SIG-M5 (cell line): ENCODE results near the gene EPO.

Source experiments
- DNase-seq: peaks from one replicate; lab custom pipeline; 2025; lab: John Stamatoyannopoulos, UW

The EPO gene

DNA sequence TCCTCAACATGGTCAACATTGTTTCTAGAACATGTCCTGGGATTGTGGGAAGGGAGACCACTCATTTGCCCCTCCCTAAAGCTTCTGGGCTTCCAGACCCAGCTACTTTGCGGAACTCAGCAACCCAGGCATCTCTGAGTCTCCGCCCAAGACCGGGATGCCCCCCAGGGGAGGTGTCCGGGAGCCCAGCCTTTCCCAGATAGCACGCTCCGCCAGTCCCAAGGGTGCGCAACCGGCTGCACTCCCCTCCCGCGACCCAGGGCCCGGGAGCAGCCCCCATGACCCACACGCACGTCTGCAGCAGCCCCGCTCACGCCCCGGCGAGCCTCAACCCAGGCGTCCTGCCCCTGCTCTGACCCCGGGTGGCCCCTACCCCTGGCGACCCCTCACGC lies at the start of gene EPO:
Gene EPO (plus strand): TSS at position 190 of the 392 bp plus-strand sequence. CDS start 513 bp downstream, outside the sequence.
- no peak for DNase-seq

DNA sequence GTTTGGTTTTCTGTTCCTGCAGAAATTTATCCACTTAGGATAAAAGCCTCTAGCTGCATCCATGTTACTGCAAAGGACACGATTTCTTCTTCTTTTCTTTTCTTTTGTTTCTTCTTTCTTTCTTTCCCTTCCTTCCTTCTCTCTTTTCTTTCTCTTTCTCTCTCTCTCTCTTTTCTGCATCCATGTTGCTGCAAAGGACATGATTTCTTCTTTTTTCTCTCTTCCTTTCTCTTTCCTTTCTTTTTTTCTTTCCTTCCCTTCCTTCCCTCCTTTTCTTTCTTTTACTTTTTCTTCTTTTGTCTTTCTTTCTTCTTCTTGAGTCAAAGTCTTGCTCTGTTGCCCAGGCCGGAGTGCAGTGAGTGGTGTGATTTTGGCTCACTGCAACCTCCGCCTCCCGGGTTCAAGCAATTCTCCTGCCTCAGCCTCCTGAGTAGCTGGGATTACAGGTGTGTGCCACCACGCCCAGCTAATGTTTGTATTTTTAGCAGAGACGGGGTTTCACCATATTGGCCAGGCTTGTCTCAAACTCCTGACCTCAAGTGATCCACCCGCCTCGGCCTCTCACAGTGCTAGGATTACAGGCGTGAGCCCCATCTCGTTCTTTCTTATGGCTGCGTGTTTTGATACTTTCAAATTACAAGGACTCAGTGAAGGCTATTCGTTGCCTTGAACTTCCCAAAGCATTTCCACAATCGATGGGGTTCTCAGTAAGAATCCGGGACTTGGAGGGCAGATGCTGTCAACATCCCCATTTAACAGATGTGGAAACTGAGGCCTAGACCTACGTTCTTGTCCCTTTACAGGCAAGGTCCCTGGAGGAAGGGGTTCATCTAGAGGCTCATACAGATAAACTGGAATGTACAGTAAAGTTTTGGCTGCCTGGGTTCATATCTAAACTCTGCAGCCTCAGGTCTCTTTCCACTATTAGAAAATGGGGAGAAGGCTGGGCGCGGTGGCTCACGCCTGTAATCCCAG lies 48.6 kb upstream of the EPO start:
- no peak for DNase-seq

DNA sequence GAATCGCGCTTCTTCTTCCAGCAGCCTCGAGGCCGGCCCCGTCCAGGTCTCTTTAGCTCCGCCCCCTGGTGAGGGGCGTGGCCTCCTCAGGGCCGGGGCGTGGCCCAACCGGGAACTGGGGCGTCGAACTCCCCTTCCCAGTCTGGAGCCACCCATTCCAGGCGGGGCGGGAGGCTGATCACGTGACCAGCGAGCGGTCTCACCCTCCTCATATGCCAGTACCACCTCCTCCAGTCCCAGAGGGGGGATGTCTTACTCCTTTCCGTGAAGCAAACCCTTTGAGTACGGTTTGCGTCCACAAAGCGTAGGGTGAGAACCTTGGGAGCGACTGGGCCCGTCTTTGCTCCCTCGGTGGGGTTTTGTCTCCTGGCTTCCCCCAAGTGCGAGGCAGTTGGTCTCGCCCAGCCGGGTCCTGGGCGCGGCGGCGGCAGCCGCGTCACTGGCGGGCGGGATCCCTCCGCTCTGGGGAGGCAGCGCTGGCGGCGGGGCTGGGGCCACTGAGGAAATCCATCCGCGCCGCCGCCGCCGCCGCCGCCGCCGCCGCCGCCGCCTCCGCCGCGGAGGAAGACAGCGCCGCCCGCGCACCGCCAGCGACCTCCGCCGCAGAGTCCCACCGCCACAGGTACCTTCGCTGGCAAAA lies 46.8 kb upstream of the EPO start, which contains the start of gene GNB2:
Gene GNB2 (plus strand): TSS at position 439 of the 640 bp plus-strand sequence. CDS start 2,526 bp downstream, outside the sequence.
- DNase-seq = peak; percentile 79

DNA sequence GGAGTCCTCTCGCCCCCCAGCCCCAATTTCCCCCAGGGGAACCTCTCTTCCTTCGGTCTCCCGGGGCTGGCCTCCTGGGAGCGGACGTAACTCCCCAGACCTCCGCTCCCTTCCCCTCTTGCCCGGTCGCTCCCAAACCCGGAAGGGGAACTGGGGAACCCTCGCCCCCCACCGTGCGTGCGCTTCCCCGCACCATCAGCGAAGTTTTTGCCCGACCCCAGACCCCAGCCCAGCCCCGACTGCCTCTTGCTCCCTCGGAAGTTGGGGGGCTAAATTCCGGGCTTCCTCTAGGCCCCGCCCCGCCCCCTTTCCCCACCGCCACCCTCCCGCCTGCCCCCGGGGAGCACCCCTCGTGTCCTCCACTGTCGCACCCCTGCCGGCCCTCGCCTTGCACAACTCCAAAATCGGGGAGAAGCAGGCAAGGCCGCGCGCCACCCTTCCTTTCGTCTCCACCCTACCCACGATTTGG lies 46.3 kb upstream of the EPO start:
- no peak for DNase-seq

DNA sequence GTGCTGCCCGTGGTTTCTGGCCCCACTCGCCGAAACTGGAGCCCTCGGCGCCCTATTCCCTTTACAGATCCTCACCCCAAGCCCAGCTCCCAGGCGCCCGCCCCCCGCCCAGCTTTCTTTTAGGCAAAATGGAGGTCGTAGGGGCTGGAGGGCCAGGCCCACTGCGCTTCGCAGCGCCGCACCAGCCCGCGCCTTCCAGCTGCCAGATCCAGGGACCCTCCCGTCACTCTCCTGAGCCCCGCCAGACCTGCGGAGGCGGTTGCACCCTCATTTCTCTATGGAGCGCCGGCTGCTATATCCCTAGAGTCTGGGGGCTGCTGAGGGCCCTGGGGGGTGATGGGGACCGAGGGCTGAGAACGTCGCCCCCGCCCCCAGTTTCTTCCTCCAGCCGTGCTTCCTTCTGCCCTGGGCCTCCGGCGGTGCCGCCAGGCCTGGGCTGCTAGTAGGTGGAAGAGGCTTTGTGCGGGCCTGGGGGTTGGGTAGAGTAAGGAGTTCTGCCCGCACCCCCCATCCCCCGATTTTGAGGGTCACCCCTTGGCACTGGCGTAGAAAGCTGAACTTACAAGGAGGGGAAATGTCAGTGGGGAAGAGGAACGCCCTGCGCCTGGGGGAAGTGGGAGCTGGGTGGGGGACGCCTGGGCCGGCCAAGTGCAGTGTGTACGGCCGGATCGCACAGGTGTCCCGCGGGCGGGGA lies 45.7 kb upstream of the EPO start:
- no peak for DNase-seq

DNA sequence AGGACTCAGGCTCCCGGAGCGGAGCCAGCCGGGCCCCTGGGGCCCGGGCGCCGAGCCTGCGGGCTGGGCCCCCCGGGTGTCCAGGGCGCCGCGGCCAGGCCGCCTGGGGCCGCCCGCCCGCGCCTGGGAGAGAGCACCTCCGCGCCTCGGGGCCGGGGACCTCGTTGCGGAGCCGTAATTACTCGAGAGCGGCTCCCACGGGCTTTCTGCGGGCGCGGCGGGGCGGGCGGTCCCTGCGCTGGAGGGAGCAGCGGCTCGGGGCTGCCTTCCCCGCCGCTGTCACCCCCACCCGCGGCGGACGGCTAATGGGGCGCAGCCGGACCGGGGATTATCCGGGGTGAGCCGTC lies 45.2 kb upstream of the EPO start:
- no peak for DNase-seq

DNA sequence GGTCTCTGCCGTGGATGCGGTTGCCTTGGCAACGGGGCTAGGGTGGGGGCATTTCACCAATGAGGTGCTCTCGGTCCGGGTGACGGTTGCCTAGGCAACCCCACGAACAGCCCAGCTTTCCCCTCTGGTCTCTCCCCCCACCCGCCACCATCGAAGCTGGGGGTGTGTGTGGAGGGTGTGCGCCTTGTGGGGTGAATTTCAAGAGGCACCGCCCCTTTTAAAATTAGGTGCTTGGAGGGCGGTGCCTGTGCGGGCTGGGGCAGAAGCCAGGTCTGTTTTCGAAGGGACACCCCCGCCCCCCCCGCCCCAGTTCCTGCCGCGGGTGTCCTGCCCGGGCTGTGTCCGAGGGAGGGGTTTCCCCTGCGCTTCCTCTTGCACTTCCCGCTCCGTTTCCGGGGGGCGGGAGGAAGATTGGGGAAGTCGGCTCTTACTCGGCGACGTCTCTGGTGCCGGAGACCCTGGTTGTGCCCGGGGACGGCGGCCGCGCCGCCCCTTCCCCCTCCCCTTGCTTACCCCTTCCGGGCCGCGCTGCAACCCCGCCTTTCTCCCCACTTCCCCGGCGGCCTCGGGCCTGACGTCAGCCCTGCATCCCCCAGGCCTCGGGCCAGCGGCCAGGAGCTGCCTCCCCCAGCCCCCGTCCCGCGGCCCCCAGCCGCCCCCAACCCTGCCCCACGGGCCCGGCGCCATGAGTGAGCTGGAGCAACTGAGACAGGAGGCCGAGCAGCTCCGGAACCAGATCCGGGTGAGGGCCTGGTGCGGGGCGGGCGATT lies 44.5 kb upstream of the EPO start:
- peak; percentile 39 for DNase-seq

DNA sequence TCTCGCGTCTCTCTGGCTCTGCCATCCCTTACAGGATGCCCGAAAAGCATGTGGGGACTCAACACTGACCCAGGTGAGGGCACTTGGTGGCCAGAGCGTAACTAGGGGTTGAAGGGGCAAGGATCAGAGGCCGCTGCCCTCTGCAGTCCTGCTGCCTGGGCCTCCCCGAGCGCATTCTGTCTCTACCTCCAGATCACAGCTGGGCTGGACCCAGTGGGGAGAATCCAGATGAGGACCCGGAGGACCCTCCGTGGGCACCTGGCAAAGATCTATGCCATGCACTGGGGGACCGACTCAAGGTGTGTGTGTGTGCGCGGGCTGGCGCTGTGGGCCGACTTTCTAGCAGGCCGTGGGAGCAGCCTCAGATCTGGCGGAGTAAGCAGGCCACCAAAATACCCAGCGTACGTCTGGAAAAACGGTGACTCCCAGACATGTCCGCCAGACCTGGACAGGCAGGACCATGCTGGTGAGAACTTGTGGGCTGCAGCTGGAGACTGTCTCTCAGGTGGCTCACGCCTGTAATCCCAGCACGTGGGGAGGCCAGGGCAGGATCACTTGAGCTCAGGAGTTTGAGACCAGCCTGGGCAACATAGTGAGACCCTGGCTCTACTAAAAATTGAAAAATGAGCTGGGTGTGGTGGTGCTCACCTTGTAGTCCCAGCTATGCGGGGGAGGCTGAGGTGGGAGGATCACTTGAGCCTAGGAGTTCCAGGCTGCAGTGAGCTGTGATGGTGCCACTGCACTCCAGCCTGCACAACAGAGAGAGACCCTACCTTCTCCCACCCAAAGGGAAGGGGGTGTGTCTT lies 43.6 kb upstream of the EPO start:
- DNase-seq = no peak

DNA sequence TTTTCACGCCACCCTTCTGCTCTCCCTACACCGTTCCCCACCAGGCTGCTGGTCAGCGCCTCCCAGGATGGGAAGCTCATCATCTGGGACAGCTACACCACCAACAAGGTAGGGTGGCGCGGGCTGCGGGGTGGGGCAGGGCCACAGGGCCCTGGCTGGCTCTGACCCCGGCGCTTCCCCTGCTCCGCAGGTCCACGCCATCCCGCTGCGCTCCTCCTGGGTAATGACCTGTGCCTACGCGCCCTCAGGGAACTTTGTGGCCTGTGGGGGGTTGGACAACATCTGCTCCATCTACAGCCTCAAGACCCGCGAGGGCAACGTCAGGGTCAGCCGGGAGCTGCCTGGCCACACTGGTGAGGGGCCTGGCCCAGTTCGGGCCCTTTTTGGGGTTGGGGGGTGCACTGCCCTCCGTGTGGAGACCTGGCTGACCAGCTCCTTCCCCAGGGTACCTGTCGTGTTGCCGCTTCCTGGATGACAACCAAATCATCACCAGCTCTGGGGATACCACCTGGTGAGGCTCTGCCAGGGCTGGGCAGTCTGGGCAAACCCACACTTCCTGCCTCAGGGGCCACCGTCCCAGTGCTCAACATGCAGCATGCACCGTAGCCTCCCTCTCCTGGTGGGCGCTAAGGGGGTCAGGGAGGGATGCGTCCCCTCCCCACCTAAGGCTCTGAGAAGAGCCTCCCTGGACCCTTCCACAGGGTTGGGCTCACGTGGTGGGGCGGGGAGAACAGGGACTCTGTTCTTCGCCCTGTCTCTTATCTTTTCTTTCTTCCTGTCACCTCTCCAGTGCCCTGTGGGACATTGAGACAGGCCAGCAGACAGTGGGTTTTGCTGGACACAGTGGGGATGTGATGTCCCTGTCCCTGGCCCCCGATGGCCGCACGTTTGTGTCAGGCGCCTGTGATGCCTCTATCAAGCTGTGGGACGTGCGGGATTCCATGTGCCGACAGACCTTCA lies 42.7 kb upstream of the EPO start:
- no peak for DNase-seq

DNA sequence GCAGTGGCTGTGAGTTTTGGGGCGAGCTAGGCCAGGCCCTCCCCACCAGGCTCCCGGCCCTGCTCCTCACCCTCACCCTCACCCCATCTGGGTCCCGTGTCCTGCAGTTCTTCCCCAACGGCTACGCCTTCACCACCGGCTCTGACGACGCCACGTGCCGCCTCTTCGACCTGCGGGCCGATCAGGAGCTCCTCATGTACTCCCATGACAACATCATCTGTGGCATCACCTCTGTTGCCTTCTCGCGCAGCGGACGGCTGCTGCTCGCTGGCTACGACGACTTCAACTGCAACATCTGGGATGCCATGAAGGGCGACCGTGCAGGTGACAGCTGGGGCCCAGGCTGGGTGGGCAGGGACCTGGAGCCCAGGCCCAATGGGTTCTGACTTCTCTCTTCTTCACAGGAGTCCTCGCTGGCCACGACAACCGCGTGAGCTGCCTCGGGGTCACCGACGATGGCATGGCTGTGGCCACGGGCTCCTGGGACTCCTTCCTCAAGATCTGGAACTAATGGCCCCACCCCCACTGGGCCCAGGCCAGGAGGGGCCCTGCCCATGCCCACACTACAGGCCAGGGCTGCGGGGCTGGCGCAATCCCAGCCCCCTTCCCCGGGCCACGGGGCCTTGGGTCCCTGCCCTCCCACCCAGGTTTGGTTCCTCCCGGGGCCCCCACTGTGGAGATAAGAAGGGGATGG lies 41.8 kb upstream of the EPO start:
- no peak for DNase-seq

DNA sequence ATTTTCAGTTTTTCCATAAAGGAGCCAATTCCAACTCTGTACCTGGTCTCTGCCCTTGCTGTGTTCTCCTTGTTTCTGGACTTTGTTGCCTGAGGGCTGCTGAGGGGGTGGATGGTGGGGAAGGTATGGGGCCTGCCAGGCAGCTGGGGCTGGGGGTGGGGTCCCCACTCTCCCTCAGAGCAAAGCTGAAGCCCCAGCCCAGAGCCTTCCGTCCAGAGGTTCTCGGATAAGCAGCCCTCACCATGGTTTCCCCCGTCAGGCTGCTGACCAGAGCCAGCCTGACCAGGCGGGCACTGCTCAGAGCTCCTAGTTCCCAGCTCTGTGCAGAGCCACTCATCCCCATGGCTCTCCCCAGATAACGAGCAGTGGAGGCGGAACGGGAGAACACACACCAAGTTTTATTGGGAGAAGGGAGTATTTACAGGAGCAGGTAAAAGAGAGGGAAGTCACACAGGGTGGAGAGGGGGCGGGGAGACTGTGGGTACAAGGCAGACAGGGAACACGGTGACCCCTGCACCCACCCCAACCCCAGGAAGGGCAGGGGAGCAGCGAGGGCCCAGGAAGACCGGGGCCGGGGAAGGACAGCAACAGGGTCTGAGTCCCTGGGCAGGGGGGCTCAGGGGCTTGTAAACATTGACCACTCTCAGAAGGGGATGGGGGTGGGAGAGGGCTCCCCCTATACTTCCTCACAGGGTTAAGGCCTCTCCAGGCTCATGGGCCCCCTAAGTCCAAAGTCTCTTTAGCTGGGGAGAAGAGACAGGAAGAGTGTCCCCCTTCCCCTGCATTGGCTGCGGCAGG lies 40.9 kb upstream of the EPO start:
- DNase-seq = no peak

DNA sequence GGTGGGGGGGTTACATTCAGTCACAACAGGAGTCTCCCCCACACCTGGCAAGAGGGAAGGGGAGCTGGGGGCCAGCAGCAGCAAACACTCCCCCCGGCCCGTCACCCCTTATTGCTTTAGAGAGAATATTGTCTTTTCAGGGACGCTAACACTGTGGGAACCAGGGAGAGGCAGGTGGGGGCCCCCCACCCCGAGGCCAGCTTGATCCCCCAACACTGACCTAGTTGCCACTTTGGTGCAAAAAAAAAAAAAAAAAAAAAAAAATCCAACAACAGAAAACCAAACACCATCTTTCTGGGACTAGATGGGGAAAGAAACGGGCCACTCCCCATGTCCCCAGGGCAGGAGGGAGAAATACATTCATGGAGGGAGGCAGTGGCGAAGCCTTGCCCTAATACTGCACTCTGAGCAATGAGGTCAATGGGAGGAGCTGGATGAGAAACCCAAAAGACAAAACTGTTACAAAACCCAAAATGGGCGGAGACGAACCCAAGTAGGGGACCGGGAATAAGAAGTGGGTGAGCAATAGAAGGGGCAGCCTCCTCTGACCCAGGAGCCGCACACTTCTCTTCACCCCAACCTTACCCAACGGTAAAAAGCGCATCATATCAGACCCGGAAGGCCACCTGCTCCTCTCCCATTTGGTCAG lies 40.2 kb upstream of the EPO start:
- DNase-seq = no peak

DNA sequence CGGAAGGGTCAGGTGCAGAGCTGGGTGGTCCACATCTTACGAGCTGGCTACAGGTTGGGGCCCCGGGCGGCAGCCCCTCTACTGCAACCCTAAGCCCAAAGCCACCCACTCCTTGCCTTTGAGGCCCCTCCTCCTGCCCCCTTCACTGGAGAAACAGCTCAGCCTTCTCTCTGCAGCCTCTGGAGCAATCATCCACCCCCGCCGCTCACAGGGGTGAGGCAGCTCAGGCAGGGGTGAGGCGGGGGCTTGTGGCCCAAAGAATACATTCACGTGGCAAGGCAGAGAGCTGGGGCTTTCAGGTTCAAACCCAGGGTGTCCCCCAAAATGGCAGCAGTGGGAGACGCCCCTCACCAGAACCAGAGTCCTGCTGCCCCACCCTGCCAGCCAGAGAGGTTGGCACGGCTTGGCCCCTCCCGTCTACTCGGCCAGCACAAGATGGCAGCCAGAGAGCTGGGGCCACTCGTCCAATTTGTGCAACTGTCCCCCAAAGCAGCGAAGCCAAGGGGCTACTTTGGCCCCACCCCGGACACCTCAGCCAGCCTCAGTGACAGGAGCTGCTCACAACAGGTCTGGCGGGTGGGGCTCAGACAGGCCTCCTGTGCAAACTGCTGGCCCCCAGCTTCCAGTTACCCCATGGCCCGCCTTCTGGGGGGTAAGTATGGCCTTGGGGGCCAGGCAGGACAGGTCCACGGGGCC lies 39.5 kb upstream of the EPO start:
- no peak for DNase-seq

DNA sequence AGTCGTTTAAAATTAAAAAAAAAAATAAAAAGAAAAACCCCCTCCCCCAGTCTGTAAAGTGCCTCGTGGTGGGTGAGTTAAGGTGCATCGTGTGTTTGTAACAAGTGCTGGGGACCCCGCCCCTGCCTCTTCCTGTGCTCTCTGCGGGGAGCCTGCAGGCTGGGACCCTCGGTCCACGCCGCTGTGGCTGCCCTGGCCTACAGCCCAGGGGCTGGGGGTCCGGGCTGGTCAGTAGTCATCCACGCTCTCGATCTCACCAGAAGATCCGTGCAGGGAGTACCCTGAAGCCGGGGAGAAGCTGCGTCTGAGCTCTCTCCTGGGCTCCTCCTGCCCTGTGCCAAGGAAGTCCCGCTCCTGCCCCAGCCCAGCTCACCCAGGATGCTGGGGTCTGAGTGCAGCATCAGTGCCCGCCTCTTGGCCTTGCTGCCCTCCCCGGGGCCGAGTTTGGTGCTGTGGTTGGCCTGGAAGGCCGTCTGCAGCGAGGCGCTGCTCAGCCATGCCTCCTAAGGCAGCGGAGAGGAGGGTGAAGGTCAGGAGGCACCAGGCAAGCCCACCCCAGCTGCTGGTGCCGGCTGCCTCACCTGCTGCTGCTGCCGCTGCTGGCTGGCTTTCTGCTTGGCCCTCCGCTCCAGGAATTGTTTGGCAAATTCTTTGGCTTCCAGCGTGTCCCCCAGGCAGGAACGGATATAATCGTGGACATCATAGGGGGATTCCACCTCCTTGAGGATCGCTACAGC lies 38.6 kb upstream of the EPO start:
- no peak for DNase-seq

DNA sequence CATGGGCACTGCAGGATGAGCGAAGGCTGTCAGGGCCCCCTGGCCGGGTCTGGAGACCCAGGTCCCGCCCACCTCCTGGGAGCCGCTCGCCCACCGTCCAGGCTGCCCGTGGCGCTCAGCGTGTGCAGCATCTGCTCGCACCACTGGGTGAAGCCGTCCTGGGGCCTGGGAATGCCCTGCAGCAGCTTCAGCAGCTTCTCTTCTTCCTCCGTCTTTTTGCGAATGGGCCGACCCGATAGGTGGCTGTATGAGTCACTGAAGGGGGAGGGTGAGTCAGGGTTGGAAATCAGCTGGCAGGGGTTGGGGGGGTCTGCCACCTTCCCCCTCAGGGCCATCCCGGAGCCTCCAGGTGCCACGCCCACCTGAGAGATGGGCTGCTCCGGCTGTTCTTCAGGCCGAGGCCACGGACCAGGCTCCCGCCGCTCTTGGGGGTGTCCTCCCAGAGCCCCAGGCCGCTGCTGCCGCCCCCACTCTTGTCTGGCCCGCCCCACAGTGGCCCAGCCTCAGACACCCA lies 38.0 kb upstream of the EPO start:
- no peak for DNase-seq

DNA sequence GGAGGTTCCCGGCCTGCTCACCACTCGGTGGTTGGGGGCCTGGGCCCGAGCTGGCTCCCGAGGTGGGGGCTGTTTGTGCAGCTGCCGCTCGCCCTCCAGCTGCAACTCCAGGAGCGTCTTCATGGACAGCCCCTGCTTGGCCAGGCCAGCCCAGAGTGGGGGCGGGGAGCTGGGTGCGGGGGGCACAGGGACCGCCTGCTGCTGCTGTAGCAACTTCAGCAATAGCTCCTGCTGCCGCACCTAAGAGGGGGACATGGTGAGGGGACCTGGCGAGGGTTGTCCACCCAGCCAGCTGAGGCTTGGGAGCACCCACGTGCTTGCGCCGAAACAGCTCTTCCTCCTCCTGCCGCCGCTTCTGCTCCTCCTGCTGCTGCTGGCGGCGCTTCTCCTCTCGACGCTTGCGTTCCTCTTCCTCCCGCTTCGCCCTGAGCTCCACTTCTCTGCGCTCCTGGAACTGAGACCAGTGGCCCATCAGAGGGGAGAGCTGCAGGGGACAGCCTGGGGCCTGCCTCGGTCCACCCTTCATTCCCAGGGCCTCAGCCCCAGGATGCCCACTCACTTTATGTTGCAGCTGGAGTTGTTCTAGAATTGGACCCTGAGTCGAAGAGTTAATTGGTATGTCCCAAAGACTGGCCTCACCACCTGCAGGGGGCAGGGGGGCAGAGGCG lies 37.1 kb upstream of the EPO start:
- DNase-seq = no peak
